ENCODE measurements around the gene GP9.
"Not testable (repeated sequence)": the region's sequence is repeated elsewhere in the genome, so short reads cannot be mapped to it uniquely, and the experiment has no call there.

Gene GP9

GRCh38 chr3:129050556-129051295 is 9.9 kb upstream of the GP9 start:
- no peak for DNase-seq (ENCODE audit: low read depth)

GRCh38 chr3:129051871-129052340 is 8.7 kb upstream of the GP9 start:
- DNase-seq (ENCODE audit: low read depth), result no peak

- no peak for DNase-seq (ENCODE audit: low read depth)
These were observed 7.9 kb upstream of the GP9 start for GRCh38 chr3:129052675-129053074.

GRCh38 chr3:129054605-129055104 is 5.9 kb upstream of the GP9 start:
- DNase-seq (ENCODE audit: low read depth), result no peak

- DNase-seq (ENCODE audit: low read depth), result no peak
These were observed 4.0 kb upstream of the GP9 start for GRCh38 chr3:129056451-129057173.

- DNase-seq (ENCODE audit: low read depth), result no peak
These were observed 3.3 kb upstream of the GP9 start for GRCh38 chr3:129057249-129057648.

- DNase-seq (ENCODE audit: low read depth), result no peak
These were observed 2.0 kb upstream of the GP9 start for GRCh38 chr3:129058441-129059200.

GRCh38 chr3:129059311-129059958 is 1.1 kb upstream of the GP9 start:
- DNase-seq (ENCODE audit: low read depth), result no peak

- DNase-seq (ENCODE audit: low read depth), result no peak
These were observed 676 bp downstream of the GP9 start for GRCh38 chr3:129061023-129061887.

GRCh38 chr3:129061888-129062834 is 1.6 kb downstream of the GP9 start:
- DNase-seq (ENCODE audit: low read depth), result no peak

GRCh38 chr3:129063091-129063640 is 2.6 kb downstream of the GP9 start:
- DNase-seq (ENCODE audit: low read depth), result no peak

- no peak for DNase-seq (ENCODE audit: low read depth)
These were observed 3.4 kb downstream of the GP9 start for GRCh38 chr3:129063841-129064482.

GRCh38 chr3:129065016-129065719 is 4.6 kb downstream of the GP9 start:
- DNase-seq (ENCODE audit: low read depth), result no peak

- DNase-seq (ENCODE audit: low read depth), result no peak
These were observed 5.1 kb downstream of the GP9 start for GRCh38 chr3:129065720-129066073.

- DNase-seq (ENCODE audit: low read depth), result not testable (repeated sequence)
These were observed 7.1 kb downstream of the GP9 start for GRCh38 chr3:129067719-129068118.

- no peak for DNase-seq (ENCODE audit: low read depth)
These were observed 7.8 kb downstream of the GP9 start for GRCh38 chr3:129068291-129068886.

GRCh38 chr3:129069313-129070085 is 8.9 kb downstream of the GP9 start:
- DNase-seq (ENCODE audit: low read depth), result not testable (repeated sequence)

All from GM04504 (cell line).